NB4 (cell line): ENCODE data around the gene TP53TG5.

Experiments used
- CTCF ChIP-seq: IDR thresholded peaks from one replicate; pipeline ENCODE4 v1.5.1; 2012; ENCODE audit warnings: low read depth, low read length
- TF ChIP-seq, protein P1 (sequence below): IDR thresholded peaks from 2 replicates; pipeline ENCODE4 v1.6.1; 2011; ENCODE audit warnings: low read depth, low read length

DNA sequence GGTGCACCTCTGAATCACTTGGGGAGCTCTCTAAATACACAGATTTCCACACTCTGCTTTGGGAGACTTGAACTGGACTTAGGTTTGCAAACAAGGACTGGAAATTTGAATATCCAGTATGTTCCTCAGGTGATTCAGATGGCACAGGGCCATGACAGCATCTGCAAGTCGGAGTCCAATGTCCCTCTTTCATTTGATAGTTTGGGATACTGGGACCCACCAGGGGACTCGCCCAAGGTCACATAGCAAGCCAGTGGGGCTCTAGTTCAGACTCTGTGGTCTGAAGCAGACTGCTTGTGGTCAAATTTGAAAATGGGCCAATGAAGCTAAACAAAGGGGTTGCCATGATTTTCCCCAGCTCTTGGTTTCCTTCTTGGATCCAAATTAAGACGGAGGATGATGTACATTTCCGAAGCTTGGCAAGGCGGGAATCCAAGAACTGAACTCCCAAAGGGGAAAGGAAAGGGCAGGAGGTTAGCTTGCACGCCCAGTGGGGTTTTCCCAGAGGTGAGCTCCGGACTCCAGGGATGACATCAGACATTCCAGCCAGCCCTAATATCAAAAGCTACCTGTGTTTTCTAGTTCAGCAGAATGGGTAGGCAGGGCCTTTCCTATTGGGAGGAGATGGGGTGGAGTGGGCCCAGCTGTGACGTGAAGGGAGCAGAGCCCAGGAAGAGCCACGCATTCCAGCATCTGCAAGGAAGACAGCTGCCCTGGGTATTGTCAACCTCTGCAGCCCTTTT is 18.5 kb downstream of the TP53TG5 start:
- TF ChIP-seq CTCF = no peak
- TF ChIP-seq, protein P1, sequence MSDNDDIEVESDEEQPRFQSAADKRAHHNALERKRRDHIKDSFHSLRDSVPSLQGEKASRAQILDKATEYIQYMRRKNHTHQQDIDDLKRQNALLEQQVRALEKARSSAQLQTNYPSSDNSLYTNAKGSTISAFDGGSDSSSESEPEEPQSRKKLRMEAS = no peak
